Measurements from ENCODE around the gene AKIRIN1.
A peak's percentile ranks its signal among the peaks of the same experiment; 100 is the strongest.
"Not testable (repeated sequence)": the region's sequence is repeated elsewhere in the genome, so short reads cannot be mapped to it uniquely, and the experiment has no call there.

The AKIRIN1 gene

DNA sequence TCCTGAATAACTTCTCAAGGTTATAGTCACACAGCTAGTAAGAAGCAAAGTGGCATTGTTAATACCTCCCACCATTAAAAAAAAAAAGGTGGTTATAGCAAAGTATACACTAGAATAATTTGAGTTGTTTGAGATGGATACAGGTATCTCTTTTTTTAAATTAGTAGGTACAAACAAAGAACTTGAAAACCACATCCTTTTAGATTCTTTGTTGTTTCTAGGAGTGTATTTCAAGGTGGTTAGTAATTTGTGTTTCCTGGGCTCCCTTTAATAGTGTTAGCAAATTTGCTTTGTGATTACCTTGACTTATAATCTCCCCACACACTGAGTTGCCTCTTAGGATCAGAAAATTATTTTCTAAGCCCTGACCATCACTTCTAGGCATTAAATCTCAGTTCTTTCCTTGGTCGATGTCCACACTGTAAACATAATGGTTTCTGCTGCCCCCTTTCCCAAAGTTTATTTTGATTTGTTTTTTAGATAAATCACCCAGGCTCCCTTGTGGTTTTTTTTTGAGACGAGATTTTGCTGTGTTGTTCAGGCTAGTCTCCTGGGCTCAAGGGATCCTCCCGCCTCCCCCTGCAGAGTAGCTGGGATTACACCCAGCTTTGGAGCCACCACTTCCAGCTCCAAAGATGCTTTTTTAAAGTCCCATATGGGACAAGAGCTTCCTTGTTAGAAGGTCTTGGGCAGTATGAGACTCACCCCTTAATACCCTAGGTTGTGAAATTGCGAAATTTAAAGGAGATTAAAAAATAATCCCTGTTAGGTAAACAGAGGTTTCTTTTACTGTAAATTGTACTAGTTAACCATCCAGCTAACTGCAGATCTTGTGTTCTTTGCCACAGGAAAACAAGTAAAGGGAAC, 6.2 kb downstream of the AKIRIN1 start:
- DNase-seq, result no peak

GRCh38 chr1:38997901-38998190, 6.8 kb downstream of the AKIRIN1 start:
- DNase-seq, result no peak

- DNase-seq, result no peak
Measured at GRCh38 chr1:39001516-39002421, 10.7 kb downstream of the AKIRIN1 start.

- DNase-seq, result no peak
Measured at GRCh38 chr1:39003281-39003680, 12.2 kb downstream of the AKIRIN1 start.

- DNase-seq, result no peak
Measured at GRCh38 chr1:39003794-39004193, 12.7 kb downstream of the AKIRIN1 start.

GRCh38 chr1:39006287-39006686, 15.2 kb downstream of the AKIRIN1 start:
- no peak for DNase-seq

DNA sequence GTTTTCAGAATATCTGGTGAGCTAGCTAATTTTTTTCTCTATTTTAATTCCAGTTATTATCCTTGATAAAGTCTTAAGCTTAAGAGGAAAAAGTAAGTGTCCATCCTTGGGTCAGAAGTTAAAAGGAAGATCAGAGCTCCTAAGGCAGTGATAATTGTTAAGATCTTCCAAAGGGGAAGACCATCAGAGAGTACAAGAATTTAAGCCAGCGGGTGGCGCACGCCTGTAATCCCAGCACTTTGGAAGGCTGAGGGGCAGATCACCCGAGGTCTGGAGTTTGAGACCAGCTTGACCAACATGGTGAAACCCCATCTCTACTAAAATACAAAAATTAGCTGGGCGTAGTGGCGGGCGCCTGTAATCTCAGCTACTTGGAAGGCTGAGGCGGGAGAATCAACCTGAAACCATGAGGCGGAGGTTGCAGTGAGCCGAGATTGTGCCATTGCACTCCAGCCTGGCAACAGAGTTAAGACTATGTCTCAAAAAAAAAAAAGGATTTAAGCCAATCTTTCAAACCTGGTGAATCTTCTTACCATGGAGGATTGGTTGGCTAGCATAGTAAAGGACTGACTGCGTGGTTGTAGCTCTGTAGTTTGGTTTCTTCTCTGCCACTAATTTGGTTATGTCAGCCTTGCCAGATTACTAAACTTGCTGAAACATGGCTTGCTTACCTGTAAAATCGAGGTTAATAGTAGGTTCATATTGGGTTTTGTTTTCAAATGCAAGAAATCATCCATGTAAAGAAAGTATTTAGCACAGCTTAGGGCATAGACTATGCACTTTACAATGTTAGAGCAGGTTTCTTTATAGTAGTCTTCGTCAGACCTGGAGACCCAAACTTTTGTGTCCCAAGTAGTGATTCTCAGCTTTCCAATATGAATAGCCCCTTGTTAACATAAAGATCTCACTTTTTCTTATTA, 15.9 kb downstream of the AKIRIN1 start:
- no peak for DNase-seq

- not testable (repeated sequence) for DNase-seq
Measured at GRCh38 chr1:39014956-39015355, 23.9 kb downstream of the AKIRIN1 start.

DNA sequence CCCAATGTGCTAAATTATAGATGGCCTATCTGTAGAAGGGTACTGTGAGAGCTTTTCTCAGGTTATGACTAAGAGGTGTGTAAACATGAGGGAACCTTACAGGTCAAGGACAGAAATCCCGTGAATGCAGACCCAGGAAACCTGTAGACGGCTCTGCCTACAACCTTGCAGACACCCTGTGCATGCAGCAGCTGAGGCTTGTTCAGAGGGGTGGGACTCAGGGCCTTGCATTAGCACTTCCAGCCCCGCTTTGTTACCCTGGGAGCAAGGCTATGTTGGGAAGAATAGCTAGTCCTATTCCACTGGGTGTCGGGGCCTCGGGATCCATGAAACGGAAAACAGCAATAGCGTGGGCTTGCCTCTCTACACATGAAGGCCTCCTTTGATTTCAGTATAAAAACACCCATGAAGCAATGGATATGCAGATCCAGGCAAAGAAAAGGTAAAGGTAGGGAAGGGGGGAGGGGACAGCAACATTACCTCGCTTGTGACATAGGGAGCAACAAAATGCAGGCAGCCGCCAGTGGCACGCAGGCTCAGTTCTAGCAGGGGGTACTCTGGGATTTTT, 25.6 kb downstream of the AKIRIN1 start:
- no peak for DNase-seq

GRCh38 chr1:39017266-39017665, 26.2 kb downstream of the AKIRIN1 start:
- no peak for DNase-seq

DNA sequence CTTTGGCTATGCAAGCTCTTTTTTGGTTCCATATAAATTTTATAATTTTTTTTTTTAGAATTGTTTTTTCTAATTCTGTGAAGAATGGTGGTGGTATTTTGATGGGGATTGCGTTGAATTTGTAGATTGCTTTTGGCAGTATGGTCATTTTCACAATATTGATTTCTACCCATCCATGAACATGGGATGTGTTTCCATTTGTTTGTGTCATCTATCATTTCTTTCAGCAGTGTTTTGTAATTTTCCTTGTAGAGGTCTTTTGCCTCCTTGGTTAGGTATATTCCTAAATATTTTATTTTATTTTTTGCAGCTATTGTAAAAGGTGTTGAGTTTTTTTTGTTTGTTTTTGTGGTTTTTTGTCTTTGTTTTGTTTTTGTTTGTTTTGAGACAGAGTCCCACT, 29.4 kb downstream of the AKIRIN1 start:
- DNase-seq, result not testable (repeated sequence)

- DNase-seq, result no peak
Measured at GRCh38 chr1:39021426-39021825, 30.4 kb downstream of the AKIRIN1 start.

GRCh38 chr1:39023140-39023539, 32.1 kb downstream of the AKIRIN1 start:
- no peak for DNase-seq

- DNase-seq, result peak; percentile 89 to 92 (median 91)
Measured at GRCh38 chr1:39026051-39026865, 35.2 kb downstream of the AKIRIN1 start, which contains the start of gene NDUFS5. TSS of gene NDUFS5 (plus strand) at chr1:39026350. CDS start at chr1:39028725, 2,375 bp downstream.

DNA sequence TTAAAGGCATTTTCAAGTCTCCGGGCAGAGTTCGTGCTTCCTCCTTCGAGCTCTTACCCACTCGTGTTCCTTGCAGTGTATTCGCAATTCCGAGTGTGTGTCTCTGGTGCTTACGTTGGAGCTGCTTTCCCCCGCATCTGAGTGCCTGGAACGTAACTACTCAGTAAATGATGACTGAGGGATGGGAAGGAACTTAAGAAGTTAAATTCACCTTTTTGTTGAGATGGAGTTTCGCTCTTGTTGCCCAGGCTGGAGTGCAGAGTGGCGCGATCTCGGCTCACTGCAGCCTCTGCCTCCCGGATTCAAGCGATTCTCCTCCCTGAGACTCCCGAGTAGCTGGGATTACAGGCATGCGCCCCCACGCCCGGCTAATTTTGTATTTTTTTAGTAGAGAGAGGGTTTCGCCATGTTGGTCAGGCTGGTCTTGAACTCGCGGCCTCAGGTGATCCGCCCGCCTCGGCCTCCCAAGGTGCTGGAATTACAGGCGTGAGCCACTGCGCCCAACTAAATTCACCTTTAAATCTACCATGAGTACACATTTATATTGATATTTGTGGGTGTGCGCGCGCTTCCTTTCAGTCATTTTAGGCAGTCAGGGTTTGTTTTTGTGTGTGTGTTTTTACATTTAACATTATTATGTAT, 35.9 kb downstream of the AKIRIN1 start:
- no peak for DNase-seq

GRCh38 chr1:39034114-39034654, 43.1 kb downstream of the AKIRIN1 start:
- no peak for DNase-seq

DNA sequence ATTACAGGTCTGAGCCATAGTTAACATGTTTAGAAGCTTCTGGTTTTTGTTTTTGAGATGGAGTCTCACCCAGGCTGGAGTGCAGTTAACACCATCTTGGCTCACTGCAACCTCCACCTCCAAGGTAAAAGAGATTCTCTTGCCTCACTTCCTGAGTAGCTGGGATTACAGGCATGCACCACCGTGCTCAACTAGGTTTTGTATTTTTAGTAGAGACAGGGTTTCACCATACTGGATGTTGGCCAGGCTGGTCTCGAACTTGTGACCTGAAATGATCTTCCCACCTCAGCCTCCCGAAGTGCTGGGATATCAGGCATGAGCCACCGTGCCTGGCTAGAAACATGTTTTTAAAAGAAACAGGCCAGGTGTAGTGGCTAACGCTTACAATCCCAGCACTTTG, 45.6 kb downstream of the AKIRIN1 start:
- DNase-seq, result no peak

GRCh38 chr1:39043513-39043912, 52.4 kb downstream of the AKIRIN1 start:
- no peak for DNase-seq

DNA sequence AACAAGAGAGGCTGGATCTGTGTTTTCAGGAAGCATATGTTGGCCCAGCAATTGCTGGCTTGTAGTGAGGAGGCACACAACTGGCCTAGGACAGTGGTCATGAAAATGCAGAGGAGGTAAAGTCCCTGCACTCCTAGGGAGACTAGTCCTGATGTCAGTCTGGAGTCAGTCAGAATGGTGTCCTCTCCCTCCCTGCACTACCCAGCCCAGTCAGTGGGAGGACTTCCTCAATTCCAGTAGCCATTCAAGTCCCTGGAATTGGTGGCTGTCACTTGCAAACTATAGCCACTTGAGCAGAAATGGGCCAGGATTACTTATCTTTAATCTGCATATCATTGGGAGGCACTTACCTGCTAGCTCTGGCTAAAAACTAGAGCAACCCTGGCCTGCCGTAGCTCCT, 53.7 kb downstream of the AKIRIN1 start:
- no peak for DNase-seq

DNA sequence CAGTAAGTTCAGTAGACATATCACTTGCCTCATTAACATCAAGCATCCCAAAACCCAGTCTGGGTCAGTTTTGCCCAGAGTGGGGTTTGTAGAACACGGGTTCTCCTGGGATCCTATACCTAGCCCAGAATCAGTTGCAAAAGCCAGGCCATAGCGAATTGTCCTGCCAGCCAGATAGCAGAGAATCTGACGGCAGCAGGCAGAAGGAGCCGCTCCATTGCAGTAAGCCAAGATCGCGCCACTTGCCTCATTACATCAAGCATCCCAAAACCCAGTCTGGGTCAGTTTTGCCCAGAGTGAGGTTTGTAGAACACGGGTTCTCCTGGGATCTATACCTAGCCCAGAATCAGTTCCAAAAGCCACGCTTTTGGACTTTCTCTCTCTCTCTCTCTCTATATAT, 54.2 kb downstream of the AKIRIN1 start:
- DNase-seq, result no peak

Data from NCI-H1417 (cell line).